Measurements from ENCODE around the gene PCDH15.

DNA sequence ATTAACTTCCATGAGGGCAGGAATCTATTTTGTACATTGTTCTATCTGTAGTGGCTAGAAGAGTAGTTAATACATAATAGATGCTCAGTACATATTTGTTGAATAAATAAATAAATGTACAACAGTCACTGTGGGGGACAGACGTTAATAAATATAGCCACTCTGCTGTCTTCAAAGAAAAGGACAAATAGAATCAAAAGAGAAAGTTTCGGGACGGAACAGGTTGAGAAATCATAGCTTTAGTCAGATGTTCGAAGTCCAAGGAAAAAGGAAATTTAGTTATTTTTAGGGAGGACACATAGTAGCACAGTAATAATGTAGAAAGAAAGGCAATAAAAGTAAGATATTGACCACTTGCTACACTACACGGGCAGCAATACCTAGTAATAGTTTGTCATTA is 861.4 kb downstream of the PCDH15 start:
- TF ChIP-seq EP300 (IDR thresholded peaks at IDR 0.05), result no peak
- no peak for TF ChIP-seq CTCF (IDR thresholded peaks at IDR 0.05)
